ENCODE results near the gene KLK7. TPM values are rescaled to one million over a fixed set of nuclear protein-coding genes. Genes with fewer than 3 reads are reported as not detected.
A peak's percentile ranks its signal among the peaks of the same experiment; 100 is the strongest.

Gene KLK7
- total and polyA plus RNA-seq, 12 donors, result 0.04 TPM; not detected in 11

GRCh38 chr19:51029718-51030117 lies 46.0 kb upstream of the KLK7 start:
- no peak for DNase-seq
- no peak for TF ChIP-seq CTCF (IDR thresholded peaks at IDR 0.05)
- intact Hi-C loops (cut with DNase I), result loop anchor here in 3 of 10 donors (5.0 to 10.0 kb wide), 4 partner anchors 53 to 145 kb away; partner anchors contain the start of gene KLK14 (in 1 of the 3)
- WGBS, 2 donors, result 70 to 78% methylated on average over 2 of the region's 2 CpGs
- peaks cover 0 to 16% (median 0%) of the 10 kb centered on the region in 9 donors for H3K4me1 ChIP-seq
- H3K9me3 ChIP-seq, result no peaks in the 10 kb centered on the region
- H3K36me3 ChIP-seq, result no peaks in the 10 kb centered on the region
- no peak overlapping the region for H3K27ac ChIP-seq
- H3K27me3 ChIP-seq, result peaks cover 0 to 79% (median 32%) of the 10 kb centered on the region in 7 donors
- no peak overlapping the region for H3K4me3 ChIP-seq
- no peak for ATAC-seq

- H3K9me3 ChIP-seq, result no peaks in the 10 kb centered on the region
- DNase-seq (no peak), ATAC-seq (no peak)
- no peak overlapping the region for H3K4me3 ChIP-seq
- H3K27ac ChIP-seq, result no peak overlapping the region
- H3K36me3 ChIP-seq, result no peaks in the 10 kb centered on the region
- intact Hi-C loops (cut with DNase I), result loop anchor here in 3 of 10 donors (5.0 to 10.0 kb wide), 4 partner anchors 54 to 147 kb away; partner anchors contain the start of gene KLK14 (in 1 of the 3)
- H3K27me3 ChIP-seq, result peaks cover 0 to 80% (median 43%) of the 10 kb centered on the region in 7 donors
- 63 to 73% methylated on average over 5 of the region's 5 CpGs for WGBS, 2 donors
- peaks cover 0 to 16% (median 0%) of the 10 kb centered on the region in 9 donors for H3K4me1 ChIP-seq
- no peak for TF ChIP-seq CTCF (IDR thresholded peaks at IDR 0.05)
Observed at GRCh38 chr19:51027873-51028272, 44.2 kb upstream of the KLK7 start.

GRCh38 chr19:51027126-51027806 lies 43.5 kb upstream of the KLK7 start:
- Histone ChIP-seq H3K36me3 (no peaks in the 10 kb centered on the region), H3K27ac (no peak overlapping the region), H3K9me3 (no peaks in the 10 kb centered on the region), H3K27me3 (peaks cover 0 to 86% (median 43%) of the 10 kb centered on the region in 7 donors), H3K4me3 (peak overlapping the region in 2 of 10 donors; percentile 38 to 41), H3K4me1 (peaks cover 0 to 16% (median 0%) of the 10 kb centered on the region in 9 donors)
- no peak for TF ChIP-seq CTCF (IDR thresholded peaks at IDR 0.05)
- ATAC-seq (no peak), DNase-seq (no peak)
- intact Hi-C loops (cut with DNase I), result loop anchor here in 3 of 10 donors (5.0 to 10.0 kb wide), 4 partner anchors 55 to 148 kb away; partner anchors contain the start of gene KLK14 (in 1 of the 3)
- WGBS, 2 donors, result 41 to 42% methylated on average over 14 of the region's 14 CpGs

GRCh38 chr19:51026554-51026831 lies 42.8 kb upstream of the KLK7 start, which contains the start of gene KLK11:
Gene KLK11, minus strand, starts transcription at chr19:51026616. Its CDS starts 985 bp downstream, at chr19:51025631.
- WGBS, 2 donors, result 73 to 79% methylated on average over 7 to 11 of the region's 11 CpGs
- Histone ChIP-seq H3K27me3 (peaks cover 0 to 80% (median 43%) of the 10 kb centered on the region in 7 donors), H3K4me1 (peaks cover 0 to 16% (median 0%) of the 10 kb centered on the region in 9 donors), H3K36me3 (no peaks in the 10 kb centered on the region), H3K27ac (peak within 1 kb of the TSS in 3 of 10 donors; percentile 23 to 44 (median 42)), H3K4me3 (peak within 1 kb of the TSS in 6 of 10 donors; percentile 7 to 41 (median 13)), H3K9me3 (no peaks in the 10 kb centered on the region)
- TF ChIP-seq CTCF (IDR thresholded peaks at IDR 0.05), result no peak
- intact Hi-C loops (cut with DNase I), result loop anchor here in 3 of 10 donors (5.0 to 10.0 kb wide), 4 partner anchors 56 to 148 kb away; partner anchors contain the start of gene KLK14 (in 1 of the 3)
- DNase-seq, result no peak
- peak in 2 of 8 donors; percentile 32 to 41 for ATAC-seq

Measured in heart right ventricle (tissue), 16 donors.